Measurements from ENCODE around the gene RBFOX2. TPM values are rescaled to one million over a fixed set of nuclear protein-coding genes. Genes with fewer than 3 reads are reported as not detected.

Gene RBFOX2
- total and polyA plus RNA-seq, 2 experiments from 2014 or later: 88.8 to 131 TPM

DNA sequence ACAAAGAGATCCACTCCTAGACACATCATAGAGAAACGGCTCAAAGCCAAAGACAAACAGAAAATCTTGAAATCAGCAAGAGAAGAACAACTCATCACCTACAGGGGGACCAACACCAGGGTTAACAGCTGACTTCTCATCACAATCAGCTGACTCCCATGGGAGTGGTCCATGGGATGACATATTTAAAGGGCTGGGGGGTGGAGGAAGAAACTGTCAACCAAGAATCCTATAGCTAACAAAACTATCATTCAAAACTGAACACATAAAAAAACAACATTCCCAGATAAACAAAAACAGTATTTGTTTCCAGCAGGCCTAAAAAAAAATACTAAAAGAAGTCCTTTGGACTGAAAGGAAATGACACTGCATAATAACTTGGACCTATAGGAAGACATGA, 224.2 kb downstream of the RBFOX2 start:
- ATAC-seq (no peak), DNase-seq (ENCODE audit: low spot score) (no peak)
- Histone ChIP-seq H2AFZ (no peak overlapping the region), H3K4me3 (no peak overlapping the region), H4K20me1 (replicated peaks; ENCODE audit: insufficient read depth) (peaks cover 10% of the 10 kb centered on the region), H3K9me2 (ENCODE audit: insufficient read depth) (no peaks in the 10 kb centered on the region), H3K4me2 (no peak overlapping the region), H3K36me3 (ENCODE audit: insufficient read depth) (peaks cover 10% of the 10 kb centered on the region; the same call in 1 of the 2 replicates), H3F3A (replicated peaks; ENCODE audit: low read depth) (no peaks in the 10 kb centered on the region), H3K27ac (ENCODE audit: low read depth) (no peak overlapping the region), H3K79me2 (replicated peaks; ENCODE audit: insufficient read depth) (peaks cover 48% of the 10 kb centered on the region), H3K27me3 (ENCODE audit: insufficient read depth) (no peaks in the 10 kb centered on the region), H3K4me1 (ENCODE audit: insufficient read depth) (no peaks in the 10 kb centered on the region)
- TF ChIP-seq ZNF331 (CRISPR knock-in tag; IDR thresholded peaks at IDR 0.05; ENCODE audit: low read depth): no peak
- TF ChIP-seq POLR2AphosphoS5 (IDR thresholded peaks at IDR 0.05; ENCODE audit: low read depth): no peak
- TF ChIP-seq NANOG (IDR thresholded peaks at IDR 0.05; ENCODE audit: borderline replicate concordance): no peak
- TF ChIP-seq, protein P1, sequence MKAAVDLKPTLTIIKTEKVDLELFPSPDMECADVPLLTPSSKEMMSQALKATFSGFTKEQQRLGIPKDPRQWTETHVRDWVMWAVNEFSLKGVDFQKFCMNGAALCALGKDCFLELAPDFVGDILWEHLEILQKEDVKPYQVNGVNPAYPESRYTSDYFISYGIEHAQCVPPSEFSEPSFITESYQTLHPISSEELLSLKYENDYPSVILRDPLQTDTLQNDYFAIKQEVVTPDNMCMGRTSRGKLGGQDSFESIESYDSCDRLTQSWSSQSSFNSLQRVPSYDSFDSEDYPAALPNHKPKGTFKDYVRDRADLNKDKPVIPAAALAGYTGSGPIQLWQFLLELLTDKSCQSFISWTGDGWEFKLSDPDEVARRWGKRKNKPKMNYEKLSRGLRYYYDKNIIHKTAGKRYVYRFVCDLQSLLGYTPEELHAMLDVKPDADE (IDR thresholded peaks at IDR 0.05): no peak
- TF ChIP-seq, protein P2, sequence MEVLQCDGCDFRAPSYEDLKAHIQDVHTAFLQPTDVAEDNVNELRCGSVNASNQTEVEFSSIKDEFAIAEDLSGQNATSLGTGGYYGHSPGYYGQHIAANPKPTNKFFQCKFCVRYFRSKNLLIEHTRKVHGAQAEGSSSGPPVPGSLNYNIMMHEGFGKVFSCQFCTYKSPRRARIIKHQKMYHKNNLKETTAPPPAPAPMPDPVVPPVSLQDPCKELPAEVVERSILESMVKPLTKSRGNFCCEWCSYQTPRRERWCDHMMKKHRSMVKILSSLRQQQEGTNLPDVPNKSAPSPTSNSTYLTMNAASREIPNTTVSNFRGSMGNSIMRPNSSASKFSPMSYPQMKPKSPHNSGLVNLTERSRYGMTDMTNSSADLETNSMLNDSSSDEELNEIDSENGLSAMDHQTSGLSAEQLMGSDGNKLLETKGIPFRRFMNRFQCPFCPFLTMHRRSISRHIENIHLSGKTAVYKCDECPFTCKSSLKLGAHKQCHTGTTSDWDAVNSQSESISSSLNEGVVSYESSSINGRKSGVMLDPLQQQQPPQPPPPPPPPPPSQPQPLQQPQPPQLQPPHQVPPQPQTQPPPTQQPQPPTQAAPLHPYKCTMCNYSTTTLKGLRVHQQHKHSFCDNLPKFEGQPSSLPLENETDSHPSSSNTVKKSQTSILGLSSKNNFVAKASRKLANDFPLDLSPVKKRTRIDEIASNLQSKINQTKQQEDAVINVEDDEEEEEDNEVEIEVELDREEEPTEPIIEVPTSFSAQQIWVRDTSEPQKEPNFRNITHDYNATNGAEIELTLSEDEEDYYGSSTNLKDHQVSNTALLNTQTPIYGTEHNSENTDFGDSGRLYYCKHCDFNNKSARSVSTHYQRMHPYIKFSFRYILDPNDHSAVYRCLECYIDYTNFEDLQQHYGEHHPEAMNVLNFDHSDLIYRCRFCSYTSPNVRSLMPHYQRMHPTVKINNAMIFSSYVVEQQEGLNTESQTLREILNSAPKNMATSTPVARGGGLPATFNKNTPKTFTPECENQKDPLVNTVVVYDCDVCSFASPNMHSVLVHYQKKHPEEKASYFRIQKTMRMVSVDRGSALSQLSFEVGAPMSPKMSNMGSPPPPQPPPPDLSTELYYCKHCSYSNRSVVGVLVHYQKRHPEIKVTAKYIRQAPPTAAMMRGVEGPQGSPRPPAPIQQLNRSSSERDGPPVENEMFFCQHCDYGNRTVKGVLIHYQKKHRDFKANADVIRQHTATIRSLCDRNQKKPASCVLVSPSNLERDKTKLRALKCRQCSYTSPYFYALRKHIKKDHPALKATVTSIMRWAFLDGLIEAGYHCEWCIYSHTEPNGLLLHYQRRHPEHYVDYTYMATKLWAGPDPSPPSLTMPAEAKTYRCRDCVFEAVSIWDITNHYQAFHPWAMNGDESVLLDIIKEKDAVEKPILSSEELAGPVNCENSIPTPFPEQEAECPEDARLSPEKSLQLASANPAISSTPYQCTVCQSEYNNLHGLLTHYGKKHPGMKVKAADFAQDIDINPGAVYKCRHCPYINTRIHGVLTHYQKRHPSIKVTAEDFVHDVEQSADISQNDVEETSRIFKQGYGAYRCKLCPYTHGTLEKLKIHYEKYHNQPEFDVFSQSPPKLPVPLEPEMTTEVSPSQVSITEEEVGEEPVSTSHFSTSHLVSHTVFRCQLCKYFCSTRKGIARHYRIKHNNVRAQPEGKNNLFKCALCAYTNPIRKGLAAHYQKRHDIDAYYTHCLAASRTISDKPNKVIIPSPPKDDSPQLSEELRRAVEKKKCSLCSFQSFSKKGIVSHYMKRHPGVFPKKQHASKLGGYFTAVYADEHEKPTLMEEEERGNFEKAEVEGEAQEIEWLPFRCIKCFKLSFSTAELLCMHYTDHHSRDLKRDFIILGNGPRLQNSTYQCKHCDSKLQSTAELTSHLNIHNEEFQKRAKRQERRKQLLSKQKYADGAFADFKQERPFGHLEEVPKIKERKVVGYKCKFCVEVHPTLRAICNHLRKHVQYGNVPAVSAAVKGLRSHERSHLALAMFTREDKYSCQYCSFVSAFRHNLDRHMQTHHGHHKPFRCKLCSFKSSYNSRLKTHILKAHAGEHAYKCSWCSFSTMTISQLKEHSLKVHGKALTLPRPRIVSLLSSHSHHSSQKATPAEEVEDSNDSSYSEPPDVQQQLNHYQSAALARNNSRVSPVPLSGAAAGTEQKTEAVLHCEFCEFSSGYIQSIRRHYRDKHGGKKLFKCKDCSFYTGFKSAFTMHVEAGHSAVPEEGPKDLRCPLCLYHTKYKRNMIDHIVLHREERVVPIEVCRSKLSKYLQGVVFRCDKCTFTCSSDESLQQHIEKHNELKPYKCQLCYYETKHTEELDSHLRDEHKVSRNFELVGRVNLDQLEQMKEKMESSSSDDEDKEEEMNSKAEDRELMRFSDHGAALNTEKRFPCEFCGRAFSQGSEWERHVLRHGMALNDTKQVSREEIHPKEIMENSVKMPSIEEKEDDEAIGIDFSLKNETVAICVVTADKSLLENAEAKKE (CRISPR knock-in tag; IDR thresholded peaks at IDR 0.05): no peak
- TF ChIP-seq, protein P3, sequence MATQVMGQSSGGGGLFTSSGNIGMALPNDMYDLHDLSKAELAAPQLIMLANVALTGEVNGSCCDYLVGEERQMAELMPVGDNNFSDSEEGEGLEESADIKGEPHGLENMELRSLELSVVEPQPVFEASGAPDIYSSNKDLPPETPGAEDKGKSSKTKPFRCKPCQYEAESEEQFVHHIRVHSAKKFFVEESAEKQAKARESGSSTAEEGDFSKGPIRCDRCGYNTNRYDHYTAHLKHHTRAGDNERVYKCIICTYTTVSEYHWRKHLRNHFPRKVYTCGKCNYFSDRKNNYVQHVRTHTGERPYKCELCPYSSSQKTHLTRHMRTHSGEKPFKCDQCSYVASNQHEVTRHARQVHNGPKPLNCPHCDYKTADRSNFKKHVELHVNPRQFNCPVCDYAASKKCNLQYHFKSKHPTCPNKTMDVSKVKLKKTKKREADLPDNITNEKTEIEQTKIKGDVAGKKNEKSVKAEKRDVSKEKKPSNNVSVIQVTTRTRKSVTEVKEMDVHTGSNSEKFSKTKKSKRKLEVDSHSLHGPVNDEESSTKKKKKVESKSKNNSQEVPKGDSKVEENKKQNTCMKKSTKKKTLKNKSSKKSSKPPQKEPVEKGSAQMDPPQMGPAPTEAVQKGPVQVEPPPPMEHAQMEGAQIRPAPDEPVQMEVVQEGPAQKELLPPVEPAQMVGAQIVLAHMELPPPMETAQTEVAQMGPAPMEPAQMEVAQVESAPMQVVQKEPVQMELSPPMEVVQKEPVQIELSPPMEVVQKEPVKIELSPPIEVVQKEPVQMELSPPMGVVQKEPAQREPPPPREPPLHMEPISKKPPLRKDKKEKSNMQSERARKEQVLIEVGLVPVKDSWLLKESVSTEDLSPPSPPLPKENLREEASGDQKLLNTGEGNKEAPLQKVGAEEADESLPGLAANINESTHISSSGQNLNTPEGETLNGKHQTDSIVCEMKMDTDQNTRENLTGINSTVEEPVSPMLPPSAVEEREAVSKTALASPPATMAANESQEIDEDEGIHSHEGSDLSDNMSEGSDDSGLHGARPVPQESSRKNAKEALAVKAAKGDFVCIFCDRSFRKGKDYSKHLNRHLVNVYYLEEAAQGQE (IDR thresholded peaks at IDR 0.05; ENCODE audit: unreplicated experiment): no peak
- no peak for TF ChIP-seq ZNF114 (CRISPR knock-in tag; IDR thresholded peaks at IDR 0.05)
- no peak for TF ChIP-seq JUNB (IDR thresholded peaks at IDR 0.05; ENCODE audit: unreplicated experiment)
- TF ChIP-seq EZH2phosphoT487 (IDR thresholded peaks at IDR 0.05; ENCODE audit: unreplicated experiment): no peak
- TF ChIP-seq, protein P4, sequence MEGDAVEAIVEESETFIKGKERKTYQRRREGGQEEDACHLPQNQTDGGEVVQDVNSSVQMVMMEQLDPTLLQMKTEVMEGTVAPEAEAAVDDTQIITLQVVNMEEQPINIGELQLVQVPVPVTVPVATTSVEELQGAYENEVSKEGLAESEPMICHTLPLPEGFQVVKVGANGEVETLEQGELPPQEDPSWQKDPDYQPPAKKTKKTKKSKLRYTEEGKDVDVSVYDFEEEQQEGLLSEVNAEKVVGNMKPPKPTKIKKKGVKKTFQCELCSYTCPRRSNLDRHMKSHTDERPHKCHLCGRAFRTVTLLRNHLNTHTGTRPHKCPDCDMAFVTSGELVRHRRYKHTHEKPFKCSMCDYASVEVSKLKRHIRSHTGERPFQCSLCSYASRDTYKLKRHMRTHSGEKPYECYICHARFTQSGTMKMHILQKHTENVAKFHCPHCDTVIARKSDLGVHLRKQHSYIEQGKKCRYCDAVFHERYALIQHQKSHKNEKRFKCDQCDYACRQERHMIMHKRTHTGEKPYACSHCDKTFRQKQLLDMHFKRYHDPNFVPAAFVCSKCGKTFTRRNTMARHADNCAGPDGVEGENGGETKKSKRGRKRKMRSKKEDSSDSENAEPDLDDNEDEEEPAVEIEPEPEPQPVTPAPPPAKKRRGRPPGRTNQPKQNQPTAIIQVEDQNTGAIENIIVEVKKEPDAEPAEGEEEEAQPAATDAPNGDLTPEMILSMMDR (conservative IDR thresholded peaks at IDR 0.05; ENCODE audit: low read depth in 2 of 2): no peak
- no peak for TF ChIP-seq STAT1 (IDR thresholded peaks at IDR 0.05; ENCODE audit: unreplicated experiment)
- no peak for TF ChIP-seq EZH2 (IDR thresholded peaks at IDR 0.05; ENCODE audit: low read depth, unreplicated experiment)
- no peak for TF ChIP-seq CREB1 (CRISPR knock-in tag; IDR thresholded peaks at IDR 0.05; ENCODE audit: low read depth)
- Mint-ChIP-seq H3K27ac (no peak overlapping the region), H3K27me3 (ENCODE audit: insufficient read depth, low read depth, poor library complexity) (no peaks in the 10 kb centered on the region), H3K4me3 (no peak overlapping the region), H3K9me3 (0 out of 3 replicates have a peak, but pooled peaks cover 3% of the 10 kb centered on the region), H3K4me1 (peaks cover 10% of the 10 kb centered on the region), H3K36me3 (ENCODE audit: low read depth) (peaks cover 40% of the 10 kb centered on the region)

Measured in GM23338 (cell line).